Measurements from ENCODE around the gene MTERF4.
A peak's percentile ranks its signal among the peaks of the same experiment; 100 is the strongest.

GRCh38 chr2:241063587-241063986, 38.5 kb downstream of the MTERF4 start:
- TF ChIP-seq CTCF (IDR thresholded peaks at IDR 0.05 in 2 of 3, conservative IDR thresholded peaks at IDR 0.05 in 1 of 3; ENCODE audit: control insufficient read depth in 2 of 3, extremely low read depth in 1 of 3, insufficient read depth in 1 of 3, low read depth in 3 of 3, low read length in 3 of 3) (peak in 1 of 3 experiments; percentile 14; a peak in 3 of 6 replicates), POLR2A (IDR thresholded peaks at IDR 0.05; ENCODE audit: low read depth, low read length) (no peak), BHLHE40 (IDR thresholded peaks at IDR 0.05; ENCODE audit: borderline replicate concordance in 1 of 2, low read depth in 2 of 2, low read length in 1 of 2) (no peak), EZH2 (IDR thresholded peaks at IDR 0.05; ENCODE audit: borderline replicate concordance, control insufficient read depth, low read depth, low read length) (no peak), GABPA (IDR thresholded peaks at IDR 0.05; ENCODE audit: low read depth) (no peak)
